SH-SY5Y (cell line): ENCODE data around the gene PTGER4.

Experiments used
- GATA2 ChIP-seq: IDR thresholded peaks from 2 replicates; pipeline ENCODE4 v1.6.1; 2011; ENCODE audit warnings: mild to moderate bottlenecking, low read depth, low read length
- GATA3 ChIP-seq: IDR thresholded peaks from 2 replicates; pipeline ENCODE4 v1.6.1; 2011; ENCODE audit warnings: low read depth, mild to moderate bottlenecking, low read length, moderate library complexity

DNA sequence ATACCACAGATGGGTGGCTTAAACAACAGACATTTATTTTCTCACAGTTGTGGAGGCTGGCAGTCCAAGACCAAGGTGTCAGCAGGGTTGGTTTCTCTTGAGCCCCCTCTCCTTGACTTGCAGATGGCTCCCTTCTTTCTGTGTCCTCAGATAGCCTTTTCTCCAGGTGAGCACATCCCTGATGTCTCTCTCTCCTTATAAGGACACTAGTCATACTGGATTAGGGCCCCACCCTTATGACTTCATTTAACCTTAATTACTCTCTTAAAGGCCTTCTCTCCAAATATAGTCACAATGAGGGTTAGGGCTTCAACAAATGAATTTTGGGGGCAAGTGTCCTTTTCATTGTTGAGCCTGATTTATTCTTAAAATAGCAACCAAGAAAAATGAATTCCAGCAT is 14.7 kb downstream of the PTGER4 start:
- TF ChIP-seq GATA2 (no peak), GATA3 (no peak)
